B cell (primary cell): ENCODE results near the gene PRKN. TPM values are rescaled to one million over a fixed set of nuclear protein-coding genes. Genes with fewer than 3 reads are reported as not detected.

Experiments used
- ATAC-seq: fragments of 200-7000 bp; cut with Tn5 transposase; one replicate; pipeline ENCODE4 v1.10.0; 2021; ENCODE audit warnings: low read depth, mild to moderate bottlenecking, moderate number of reproducible peaks, moderate library complexity
- CTCF ChIA-PET: fragments of 350-600 bp; sonication (Branson Sonifier 250); formaldehyde crosslinking; loops from one replicate; lab custom pipeline; 2021; ENCODE audit warnings: antibody characterized with exemption, inconsistent platforms; lab: Charles Lee
- POLR2A ChIA-PET: fragments of 350-600 bp; sonication (Branson Sonifier 250); formaldehyde crosslinking; loops from one replicate; lab custom pipeline; 2021; ENCODE audit warnings: antibody characterized with exemption; lab: Charles Lee
- DNase-seq: peaks from one replicate; pipeline ENCODE4 v3.0.0; 2013
- H2AFZ ChIP-seq: 2 replicates; pipeline ENCODE4 v1.6.1; 2012; ENCODE audit warnings: mild to moderate bottlenecking, low read depth, low read length; ENCODE audit not compliant: insufficient read depth, poor library complexity, severe bottlenecking
- H3K27ac ChIP-seq, 2 donors: 1 replicate in 1 of 2; 2 replicates in 1 of 2; pipeline ENCODE4 v1.5.1; 2012 to 2013; ENCODE audit warnings: low read length in 2 of 2, mild to moderate bottlenecking in 2 of 2, moderate library complexity in 1 of 2
- H3K27me3 ChIP-seq, 4 experiments: fragments of 200-600 bp in 1 of 4; sonication (generic) in 1 of 4; replicated peaks in 1 of 4; 1 replicate in 2 of 4; 2 replicates in 2 of 4; pipeline versions ENCODE4 v1.6.1 to v1.7.0; 2013 to 2016; ENCODE audit warnings: low read length in 3 of 4, mild to moderate bottlenecking in 2 of 4, mixed read lengths in 1 of 4, moderate library complexity in 1 of 4; ENCODE audit not compliant: insufficient read depth in 4 of 4, control insufficient read depth in 3 of 4; ENCODE audit errors: control extremely low read depth in 1 of 4
- H3K36me3 ChIP-seq, 2 experiments: replicated peaks in 1 of 2; 1 replicate in 1 of 2; 2 replicates in 1 of 2; pipeline versions ENCODE4 v1.6.1 to v1.7.1; 2013; ENCODE audit warnings: low read length in 1 of 2; ENCODE audit not compliant: insufficient read depth in 2 of 2, control insufficient read depth in 1 of 2; ENCODE audit errors: control extremely low read depth in 1 of 2, extremely low read depth in 1 of 2
- H3K4me1 ChIP-seq, 2 donors: fragments of 200-600 bp in 1 of 2; sonication (generic) in 1 of 2; 1 replicate in 1 of 2; 2 replicates in 1 of 2; pipeline versions ENCODE4 v1.5.1 to v1.6.1; 2013 to 2017; ENCODE audit warnings: low read length in 2 of 2; ENCODE audit not compliant: control insufficient read depth in 2 of 2, insufficient read depth in 2 of 2
- H3K4me2 ChIP-seq: replicated peaks from 2 replicates; pipeline ENCODE3; 2012; ENCODE audit warnings: mild to moderate bottlenecking, low read depth, low read length; ENCODE audit not compliant: poor library complexity, severe bottlenecking
- H3K4me3 ChIP-seq, 5 experiments: fragments of 200-600 bp in 1 of 5; sonication (generic) in 1 of 5; 1 replicate in 3 of 5; 2 replicates in 2 of 5; pipeline versions ENCODE4 v1.5.1 to v1.7.0; 2011 to 2016; ENCODE audit warnings: low read length in 4 of 5, mild to moderate bottlenecking in 4 of 5, low read depth in 2 of 5, control low read depth in 1 of 5, moderate library complexity in 1 of 5; ENCODE audit not compliant: insufficient read depth in 1 of 5; ENCODE audit errors: control extremely low read depth in 1 of 5, extremely low read depth in 1 of 5
- H3K79me2 ChIP-seq: fragments of 200-600 bp; sonication (generic); one replicate; pipeline ENCODE4 v1.6.0; 2016; ENCODE audit warnings: low read length; ENCODE audit not compliant: control insufficient read depth, insufficient read depth
- H3K9ac ChIP-seq: fragments of 200-600 bp; sonication (generic); 2 replicates; pipeline ENCODE4 v1.6.1; 2017; ENCODE audit warnings: mild to moderate bottlenecking, low read length, moderate library complexity
- H3K9me3 ChIP-seq, 3 donors: one replicate each; pipeline versions ENCODE4 v1.6.1 to v1.7.1; 2013; ENCODE audit warnings: low read length in 2 of 3; ENCODE audit not compliant: control insufficient read depth in 2 of 3, insufficient read depth in 1 of 3; ENCODE audit errors: control extremely low read depth in 1 of 3
- H4K20me1 ChIP-seq: 2 replicates; pipeline ENCODE4 v1.6.0; 2012; ENCODE audit warnings: mild to moderate bottlenecking, low read length; ENCODE audit not compliant: insufficient read depth, control insufficient read depth, poor library complexity, severe bottlenecking
- H3K27ac Mint-ChIP-seq: one replicate; pipeline ENCODE4 v1.8.0; 2021; ENCODE audit warnings: mixed read lengths
- H3K27me3 Mint-ChIP-seq: one replicate; pipeline ENCODE4 v1.8.0; 2021; ENCODE audit warnings: mixed read lengths
- H3K4me1 Mint-ChIP-seq: one replicate; pipeline ENCODE4 v1.8.0; 2021; ENCODE audit warnings: mixed read lengths
- H3K4me3 Mint-ChIP-seq: one replicate; pipeline ENCODE4 v1.8.0; 2021; ENCODE audit warnings: mixed read lengths
- H3K9me3 Mint-ChIP-seq: one replicate; pipeline ENCODE4 v1.8.0; 2022; ENCODE audit warnings: mixed read lengths; ENCODE audit not compliant: insufficient read depth
- EZH2 ChIP-seq: IDR thresholded peaks from 2 replicates; pipeline ENCODE4 v1.6.1; 2012; ENCODE audit warnings: borderline replicate concordance, low read depth, mild to moderate bottlenecking, moderate library complexity, low read length; ENCODE audit not compliant: insufficient read depth, poor library complexity, severe bottlenecking
- WGBS: methylation state at CpG from one replicate; pipeline ENCODE4 v1.1.5; 2013; ENCODE audit warnings: missing lambda C conversion rate; ENCODE audit not compliant: insufficient coverage; 5-methylcytosine and 5-hydroxymethylcytosine counted together
- intact Hi-C: fragments of 100-400 bp; cut with micrococcal nuclease; formaldehyde crosslinking; loops from one replicate; pipeline ENCODE4 v1.10.0; 2022
- polyA plus RNA-seq: library from polyadenylated mRNA; depleted of rRNA; stranded (reverse); fragments of >200 nt; gene quantifications from 2 replicates; pipeline ENCODE4 v1.2.3, GENCODE V29; 2012
- total RNA-seq, 2 donors: library from RNA; stranded (reverse); fragments of 120-200 nt in 1 of 2; gene quantifications; 1 replicate in 1 of 2; 2 replicates in 1 of 2; pipeline versions ENCODE4 v1.2.3 to v1.2.4, GENCODE V29; 2013 to 2022
- TF ChIP-seq, protein P1 (sequence below): fragments of 200-600 bp; IDR thresholded peaks from one replicate; pipeline ENCODE4 v1.8.0; 2022; ENCODE audit warnings: antibody characterized with exemption, mild to moderate bottlenecking

The PRKN gene
- total and polyA plus RNA-seq, 2 donors (not counting 1 experiment from before 2014, with no cell fraction given) = 1.6 to 6.2 TPM

DNA sequence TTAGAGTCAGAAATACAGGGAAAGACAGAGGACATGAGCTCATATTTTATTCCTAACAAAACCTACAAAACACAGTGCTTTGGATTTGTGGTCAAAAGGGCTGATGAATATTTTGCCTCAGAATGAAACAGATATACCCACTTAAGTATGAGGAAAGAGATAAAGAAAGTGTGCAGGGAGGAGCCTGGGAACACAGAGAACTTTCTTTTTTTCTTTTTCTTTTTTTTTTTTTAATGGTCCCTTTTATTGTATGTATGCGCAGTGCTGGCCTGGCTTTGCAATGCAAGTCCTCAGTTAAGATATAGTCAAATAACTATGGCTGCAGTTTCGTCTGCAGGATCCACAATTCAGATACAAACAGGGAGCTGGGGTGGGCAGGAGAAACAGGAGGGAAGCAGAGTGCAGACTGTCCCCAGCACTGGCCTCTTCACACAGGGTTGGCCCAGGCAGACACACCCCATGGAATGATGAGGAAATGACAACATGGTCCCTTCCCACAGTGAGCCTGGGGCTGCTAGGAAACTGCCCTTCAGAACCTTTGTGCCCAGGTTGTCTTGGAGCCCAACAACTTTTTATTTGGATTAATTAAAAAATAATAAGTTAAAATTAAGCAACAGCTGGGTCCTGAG lies 823.9 kb downstream of the PRKN start:
- Histone ChIP-seq H3K9me3 (no peaks in the 10 kb centered on the region), H3K4me2 (no peak overlapping the region), H3K79me2 (no peaks in the 10 kb centered on the region), H3K27ac (no peak overlapping the region), H3K36me3 (no peaks in the 10 kb centered on the region), H3K9ac (no peak overlapping the region), H3K4me1 (no peaks in the 10 kb centered on the region), H2AFZ (no peak overlapping the region), H3K4me3 (no peak overlapping the region), H3K27me3 (no peaks in the 10 kb centered on the region), H4K20me1 (no peaks in the 10 kb centered on the region)
- Mint-ChIP-seq H3K9me3 (no peaks in the 10 kb centered on the region), H3K27me3 (no peaks in the 10 kb centered on the region), H3K4me1 (no peaks in the 10 kb centered on the region), H3K27ac (no peak overlapping the region), H3K4me3 (no peak overlapping the region)
- TF ChIP-seq, protein P1, sequence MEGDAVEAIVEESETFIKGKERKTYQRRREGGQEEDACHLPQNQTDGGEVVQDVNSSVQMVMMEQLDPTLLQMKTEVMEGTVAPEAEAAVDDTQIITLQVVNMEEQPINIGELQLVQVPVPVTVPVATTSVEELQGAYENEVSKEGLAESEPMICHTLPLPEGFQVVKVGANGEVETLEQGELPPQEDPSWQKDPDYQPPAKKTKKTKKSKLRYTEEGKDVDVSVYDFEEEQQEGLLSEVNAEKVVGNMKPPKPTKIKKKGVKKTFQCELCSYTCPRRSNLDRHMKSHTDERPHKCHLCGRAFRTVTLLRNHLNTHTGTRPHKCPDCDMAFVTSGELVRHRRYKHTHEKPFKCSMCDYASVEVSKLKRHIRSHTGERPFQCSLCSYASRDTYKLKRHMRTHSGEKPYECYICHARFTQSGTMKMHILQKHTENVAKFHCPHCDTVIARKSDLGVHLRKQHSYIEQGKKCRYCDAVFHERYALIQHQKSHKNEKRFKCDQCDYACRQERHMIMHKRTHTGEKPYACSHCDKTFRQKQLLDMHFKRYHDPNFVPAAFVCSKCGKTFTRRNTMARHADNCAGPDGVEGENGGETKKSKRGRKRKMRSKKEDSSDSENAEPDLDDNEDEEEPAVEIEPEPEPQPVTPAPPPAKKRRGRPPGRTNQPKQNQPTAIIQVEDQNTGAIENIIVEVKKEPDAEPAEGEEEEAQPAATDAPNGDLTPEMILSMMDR = no peak
- TF ChIP-seq EZH2 = no peak
- intact Hi-C loops = no loop called here
- POLR2A ChIA-PET = no interaction called here
- CTCF ChIA-PET = no interaction called here
- WGBS = 100% methylated on average over 1 of the region's 2 CpGs
- no peak for ATAC-seq
- DNase-seq = no peak

DNA sequence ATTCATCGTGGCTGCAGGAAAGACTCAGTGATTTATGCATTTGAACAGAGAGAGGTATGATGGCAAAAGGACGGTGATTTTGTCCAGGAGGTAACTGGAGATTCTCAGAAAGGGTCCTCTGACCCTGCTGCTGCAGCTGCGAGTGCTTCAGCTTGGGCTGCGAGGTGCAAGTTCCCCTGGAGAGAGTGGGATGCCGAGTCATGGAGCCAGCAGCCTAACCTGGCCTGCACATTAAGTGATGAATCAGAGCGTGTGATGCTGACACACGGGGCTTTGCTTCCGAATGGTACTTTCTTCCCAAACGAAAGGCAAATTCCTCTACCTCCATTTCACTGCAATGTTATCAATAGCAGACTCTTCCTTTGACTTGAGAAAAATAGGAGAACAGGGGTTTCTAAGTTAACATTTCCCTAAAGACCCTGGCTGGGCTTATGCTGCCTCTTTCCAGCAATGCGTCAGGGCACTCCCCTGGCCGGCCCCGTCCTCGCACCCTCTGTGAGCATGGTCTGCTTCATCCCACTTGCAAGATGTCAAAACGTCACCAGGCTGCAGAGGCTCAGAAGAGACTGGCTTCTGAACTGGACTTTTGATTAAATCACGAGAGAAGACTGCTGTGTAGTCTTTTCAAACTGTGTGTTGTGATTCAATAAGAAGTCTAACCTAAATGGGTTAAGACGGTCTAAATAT lies 825.7 kb downstream of the PRKN start:
- no peaks in the 10 kb centered on the region for H3K4me1 Mint-ChIP-seq
- Histone ChIP-seq H3K36me3 (no peaks in the 10 kb centered on the region), H3K27me3 (no peaks in the 10 kb centered on the region), H3K79me2 (no peaks in the 10 kb centered on the region), H3K9ac (no peak overlapping the region), H4K20me1 (no peaks in the 10 kb centered on the region), H3K9me3 (no peaks in the 10 kb centered on the region), H3K4me2 (no peak overlapping the region), H3K4me1 (no peaks in the 10 kb centered on the region), H3K27ac (no peak overlapping the region), H2AFZ (no peak overlapping the region), H3K4me3 (no peak overlapping the region)
- DNase-seq (no peak), ATAC-seq (no peak)
- POLR2A ChIA-PET = no interaction called here
- H3K27ac Mint-ChIP-seq = no peak overlapping the region
- CTCF ChIA-PET = no interaction called here
- TF ChIP-seq, protein P1 = no peak
- TF ChIP-seq EZH2 = no peak
- no peak overlapping the region for H3K4me3 Mint-ChIP-seq
- intact Hi-C loops = no loop called here
- H3K27me3 Mint-ChIP-seq = no peaks in the 10 kb centered on the region
- no peaks in the 10 kb centered on the region for H3K9me3 Mint-ChIP-seq
- WGBS = 73% methylated on average over 10 of the region's 16 CpGs
